Mammary epithelial cell (primary cell): ENCODE measurements around the gene DDX39A.

Experiments
- EZH2 ChIP-seq: IDR thresholded peaks from 2 replicates; pipeline ENCODE4 v1.6.1; 2012; ENCODE audit warnings: low read length, inconsistent platforms, borderline replicate concordance
- TF ChIP-seq, protein P1 (sequence below), 2 donors: IDR thresholded peaks in 1 of 2; conservative IDR thresholded peaks in 1 of 2; 2 replicates each; pipeline ENCODE4 v1.5.1; 2011 to 2012; ENCODE audit warnings: inconsistent platforms in 2 of 2, low read length in 2 of 2, mild to moderate bottlenecking in 2 of 2, control low read depth in 1 of 2, low read depth in 1 of 2; ENCODE audit not compliant: insufficient read depth in 1 of 2; ENCODE audit errors: extremely low read depth in 1 of 2

GRCh38 chr19:14370169-14370939 lies 48.8 kb downstream of the DDX39A start:
- TF ChIP-seq, protein P1, sequence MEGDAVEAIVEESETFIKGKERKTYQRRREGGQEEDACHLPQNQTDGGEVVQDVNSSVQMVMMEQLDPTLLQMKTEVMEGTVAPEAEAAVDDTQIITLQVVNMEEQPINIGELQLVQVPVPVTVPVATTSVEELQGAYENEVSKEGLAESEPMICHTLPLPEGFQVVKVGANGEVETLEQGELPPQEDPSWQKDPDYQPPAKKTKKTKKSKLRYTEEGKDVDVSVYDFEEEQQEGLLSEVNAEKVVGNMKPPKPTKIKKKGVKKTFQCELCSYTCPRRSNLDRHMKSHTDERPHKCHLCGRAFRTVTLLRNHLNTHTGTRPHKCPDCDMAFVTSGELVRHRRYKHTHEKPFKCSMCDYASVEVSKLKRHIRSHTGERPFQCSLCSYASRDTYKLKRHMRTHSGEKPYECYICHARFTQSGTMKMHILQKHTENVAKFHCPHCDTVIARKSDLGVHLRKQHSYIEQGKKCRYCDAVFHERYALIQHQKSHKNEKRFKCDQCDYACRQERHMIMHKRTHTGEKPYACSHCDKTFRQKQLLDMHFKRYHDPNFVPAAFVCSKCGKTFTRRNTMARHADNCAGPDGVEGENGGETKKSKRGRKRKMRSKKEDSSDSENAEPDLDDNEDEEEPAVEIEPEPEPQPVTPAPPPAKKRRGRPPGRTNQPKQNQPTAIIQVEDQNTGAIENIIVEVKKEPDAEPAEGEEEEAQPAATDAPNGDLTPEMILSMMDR (conservative IDR thresholded peaks at IDR 0.05 in 1 of 2, IDR thresholded peaks at IDR 0.05 in 1 of 2; ENCODE audit: extremely low read depth in 1 of 2, insufficient read depth in 1 of 2, low read depth in 1 of 2, low read length in 2 of 2), result no peak
- TF ChIP-seq EZH2, result no peak
